DMS53 treated with DMSO at 0.1 percent for 48 hours (cell line): ENCODE data around the gene MRPL50.

ENCODE experiments used
- DNase-seq: peaks from one replicate; lab custom pipeline; 2025; ENCODE audit not compliant: unreplicated experiment; lab: John Stamatoyannopoulos, UW

The MRPL50 gene

GRCh38 chr9:101380295-101380694 is 18.1 kb downstream of the MRPL50 start:
- DNase-seq = no peak

GRCh38 chr9:101376111-101376848 is 22.1 kb downstream of the MRPL50 start:
- no peak for DNase-seq

GRCh38 chr9:101375546-101375945 is 22.9 kb downstream of the MRPL50 start:
- no peak for DNase-seq

- DNase-seq = no peak
Measured at GRCh38 chr9:101372327-101373118, 25.9 kb downstream of the MRPL50 start.

- no peak for DNase-seq
Measured at GRCh38 chr9:101371813-101372212, 26.6 kb downstream of the MRPL50 start.

GRCh38 chr9:101369884-101370531 is 28.4 kb downstream of the MRPL50 start:
- no peak for DNase-seq

GRCh38 chr9:101369286-101369685 is 29.1 kb downstream of the MRPL50 start:
- DNase-seq = no peak

GRCh38 chr9:101367323-101367722 is 31.1 kb downstream of the MRPL50 start:
- DNase-seq = no peak

- peak; percentile 81 for DNase-seq
Measured at GRCh38 chr9:101366038-101366756, 32.2 kb downstream of the MRPL50 start.

GRCh38 chr9:101365181-101365580 is 33.2 kb downstream of the MRPL50 start:
- DNase-seq = no peak

GRCh38 chr9:101362450-101362849 is 36.0 kb downstream of the MRPL50 start:
- no peak for DNase-seq

- DNase-seq = no peak
Measured at GRCh38 chr9:101360647-101361046, 37.8 kb downstream of the MRPL50 start.

GRCh38 chr9:101359679-101360078 is 38.7 kb downstream of the MRPL50 start:
- DNase-seq = no peak

GRCh38 chr9:101356619-101357018 is 41.8 kb downstream of the MRPL50 start:
- no peak for DNase-seq

GRCh38 chr9:101354765-101355708 is 43.4 kb downstream of the MRPL50 start:
- no peak for DNase-seq

GRCh38 chr9:101354143-101354764 is 44.2 kb downstream of the MRPL50 start:
- peak; percentile 78 for DNase-seq

GRCh38 chr9:101353683-101354082 is 44.7 kb downstream of the MRPL50 start:
- no peak for DNase-seq

GRCh38 chr9:101352892-101353463 is 45.4 kb downstream of the MRPL50 start:
- no peak for DNase-seq

- no peak for DNase-seq
Measured at GRCh38 chr9:101350285-101350684, 48.1 kb downstream of the MRPL50 start.
